A549 (cell line): ENCODE data around the gene GRIA2. TPM values are rescaled to one million over a fixed set of nuclear protein-coding genes. Genes with fewer than 3 reads are reported as not detected.

ENCODE experiments used
- ATAC-seq, 2 experiments: fragments of 200-7000 bp in 1 of 2; fragments of >200 bp in 1 of 2; cut with Nextera tagmentation in 1 of 2; cut with Tn5 transposase in 1 of 2; 3 replicates each; pipeline versions ENCODE4 v1.8.0 to v1.9.1; 2018 to 2020; ENCODE audit warnings: mild to moderate bottlenecking in 1 of 2, moderate library complexity in 1 of 2
- CTCF ChIA-PET: fragments of 300-600 bp; sonication (Branson Sonifier 250); formaldehyde crosslinking; extraction: SDS; loops from one replicate; lab custom pipeline; 2021; ENCODE audit warnings: antibody characterized with exemption, inconsistent platforms; lab: Yijun Ruan, JAX
- POLR2A ChIA-PET: fragments of 350-600 bp; formaldehyde crosslinking; extraction: SDS; loops from one replicate; lab custom pipeline; 2021; ENCODE audit warnings: antibody characterized with exemption, inconsistent platforms; lab: Yijun Ruan, JAX
- DNase-seq, 2 experiments: peaks; one replicate each; pipeline versions ENCODE4 v3.0.0 to v3.0.0-alpha.2; 2011 to 2016; ENCODE audit warnings: low read depth in 1 of 2, low spot score in 1 of 2
- FAIRE-seq: peaks from 2 replicates; lab custom pipeline; 2011; peaks lifted over from hg19 to GRCh38; lab: Jason Lieb, UNC
- H3K27ac ChIP-seq, 2 experiments: fragments of >200 bp; sonication (Bioruptor Twin); formaldehyde crosslinking; 3 replicates each; pipeline ENCODE4 v1.5.1; 2016 to 2017
- H3K4me1 ChIP-seq: fragments of >200 bp; sonication (Bioruptor Twin); formaldehyde crosslinking; 3 replicates; pipeline ENCODE4 v1.6.1; 2016
- H3K4me2 ChIP-seq: fragments of >200 bp; sonication (Bioruptor Twin); formaldehyde crosslinking; 3 replicates; pipeline ENCODE4 v1.6.1; 2016
- H3K4me3 ChIP-seq: fragments of >200 bp; sonication (Bioruptor Twin); formaldehyde crosslinking; 3 replicates; pipeline ENCODE4 v1.5.1; 2016
- H3K9me3 ChIP-seq: fragments of >200 bp; sonication (Bioruptor Twin); formaldehyde crosslinking; 3 replicates; pipeline ENCODE4 v1.6.1; 2016
- BHLHE40 ChIP-seq: IDR thresholded peaks from 2 replicates; pipeline ENCODE4 v1.6.1; 2012; ENCODE audit warnings: low read depth, low read length, inconsistent platforms
- CEBPB ChIP-seq, 2 experiments: fragments of >200 bp in 1 of 2; sonication (Bioruptor Twin) in 1 of 2; formaldehyde crosslinking in 1 of 2; IDR thresholded peaks; 2 replicates each; pipeline ENCODE4 v1.6.1; 2012 to 2016
- EP300 ChIP-seq, 2 experiments: fragments of >200 bp; sonication (Bioruptor Twin); formaldehyde crosslinking; IDR thresholded peaks; 2 replicates in 1 of 2; 3 replicates in 1 of 2; pipeline ENCODE4 v1.6.1; 2016 to 2017
- ESRRA ChIP-seq: fragments of 150-350 bp; IDR thresholded peaks from 2 replicates; pipeline ENCODE4 v1.6.1; 2014; ENCODE audit warnings: mild to moderate bottlenecking, low read length, borderline replicate concordance
- FOSL2 ChIP-seq, 2 experiments: fragments of 450-650 bp in 1 of 2; fragments of >200 bp in 1 of 2; sonication (Bioruptor Twin) in 1 of 2; formaldehyde crosslinking; IDR thresholded peaks; 2 replicates each; pipeline versions ENCODE4 v1.5.0 to v1.6.1; 2016 to 2020; ENCODE audit warnings: mild to moderate bottlenecking in 1 of 2, moderate library complexity in 1 of 2
- FOXS1 ChIP-seq: fragments of 250-450 bp; sonication (Bioruptor Pico); IDR thresholded peaks from 2 replicates; pipeline ENCODE4 v1.5.0; 2020; ENCODE audit warnings: mild to moderate bottlenecking, moderate library complexity
- GATA3 ChIP-seq: IDR thresholded peaks from 2 replicates; pipeline ENCODE4 v1.6.1; 2012; ENCODE audit warnings: borderline replicate concordance
- HOXA7 ChIP-seq: fragments of 250-450 bp; sonication (Bioruptor Pico); IDR thresholded peaks from 2 replicates; pipeline ENCODE4 v1.5.0; 2020; ENCODE audit warnings: mild to moderate bottlenecking, moderate library complexity
- HOXB13 ChIP-seq: fragments of 250-450 bp; sonication (Bioruptor Pico); IDR thresholded peaks from 2 replicates; pipeline ENCODE4 v1.5.0; 2020; ENCODE audit warnings: low read depth, mild to moderate bottlenecking, moderate library complexity
- KDM1A ChIP-seq: fragments of 200-600 bp; sonication (generic); IDR thresholded peaks from 2 replicates; pipeline ENCODE4 v1.6.1; 2016; ENCODE audit warnings: low read depth, mild to moderate bottlenecking
- MYC ChIP-seq: IDR thresholded peaks from 2 replicates; pipeline ENCODE4 v1.6.1; 2012; ENCODE audit warnings: mild to moderate bottlenecking, inconsistent platforms, low read length, improper control_type of control experiment, borderline replicate concordance
- NR3C1 ChIP-seq: fragments of >200 bp; sonication (Bioruptor Twin); formaldehyde crosslinking; IDR thresholded peaks from 3 replicates; pipeline ENCODE4 v1.6.1; 2017
- POLR2AphosphoS2 ChIP-seq: conservative IDR thresholded peaks from 2 replicates; pipeline ENCODE4 v1.6.1; 2012; ENCODE audit warnings: low read length, improper control_type of control experiment, inconsistent platforms
- RAD21 ChIP-seq, 2 experiments: fragments of >200 bp in 1 of 2; sonication (Bioruptor Twin) in 1 of 2; formaldehyde crosslinking in 1 of 2; IDR thresholded peaks in 1 of 2; conservative IDR thresholded peaks in 1 of 2; 2 replicates in 1 of 2; 3 replicates in 1 of 2; pipeline ENCODE4 v1.6.1; 2012 to 2018; ENCODE audit warnings: inconsistent platforms in 1 of 2
- RCOR1 ChIP-seq: fragments of 150-350 bp; IDR thresholded peaks from 2 replicates; pipeline ENCODE4 v1.6.1; 2014; ENCODE audit warnings: antibody characterized with exemption, low read length, low read depth
- RFX5 ChIP-seq: fragments of 450-650 bp; IDR thresholded peaks from 2 replicates; pipeline ENCODE4 v1.7.1; 2014; ENCODE audit warnings: antibody characterized with exemption, mild to moderate bottlenecking, moderate library complexity
- SMC3 ChIP-seq: fragments of >200 bp; sonication (Bioruptor Twin); formaldehyde crosslinking; IDR thresholded peaks from 3 replicates; pipeline ENCODE4 v1.6.1; 2018; ENCODE audit warnings: inconsistent platforms
- SREBF2 ChIP-seq: fragments of 450-650 bp; IDR thresholded peaks from 2 replicates; pipeline ENCODE4 v1.6.1; 2014; ENCODE audit warnings: mild to moderate bottlenecking, moderate library complexity
- TP53 ChIP-seq: fragments of 250-450 bp; sonication (Bioruptor Pico); IDR thresholded peaks from 2 replicates; pipeline ENCODE4 v1.5.0; 2021; ENCODE audit warnings: mild to moderate bottlenecking, moderate library complexity
- ZFP36 ChIP-seq: fragments of 450-650 bp; IDR thresholded peaks from 2 replicates; pipeline ENCODE4 v1.6.1; 2014; ENCODE audit warnings: borderline replicate concordance; ENCODE audit not compliant: partially characterized antibody
- ZNF302 ChIP-seq: fragments of 250-450 bp; sonication (Bioruptor Pico); IDR thresholded peaks from 2 replicates; pipeline ENCODE4 v1.9.0; 2021; ENCODE audit warnings: inconsistent platforms, mild to moderate bottlenecking, moderate library complexity
- WGBS: methylation state at CpG from one replicate; pipeline ENCODE4 v1.1.6; 2017; ENCODE audit errors: missing lambda C conversion rate; 5-methylcytosine and 5-hydroxymethylcytosine counted together
- polyA plus RNA-seq, 4 experiments: library from polyadenylated mRNA; depleted of rRNA in 3 of 4; stranded (reverse); fragments of >200 nt; fragmentation: RNase III in 1 of 4; extraction: RNeasy Plus Mini Kit Qiagen cat#74134 plus additional on column Dnase treatment in 1 of 4; gene quantifications; 2 replicates in 3 of 4; 3 replicates in 1 of 4; pipeline ENCODE4 v1.2.3, GENCODE V29; 2011 to 2017
- TF ChIP-seq, protein P1 (sequence below): fragments of >200 bp; sonication (Bioruptor Twin); formaldehyde crosslinking; IDR thresholded peaks from 3 replicates; pipeline ENCODE4 v1.5.1; 2016
- TF ChIP-seq, protein P2 (sequence below): IDR thresholded peaks from 2 replicates; pipeline ENCODE4 v1.6.1; 2012
- TF ChIP-seq, protein P3 (sequence below): IDR thresholded peaks from 2 replicates; pipeline ENCODE4 v1.6.1; 2012

GRIA2 gene
- polyA plus RNA-seq, 2 of the 4 experiments (the other 2 are of a cell fraction) = 0.08 TPM; not detected in 1

DNA sequence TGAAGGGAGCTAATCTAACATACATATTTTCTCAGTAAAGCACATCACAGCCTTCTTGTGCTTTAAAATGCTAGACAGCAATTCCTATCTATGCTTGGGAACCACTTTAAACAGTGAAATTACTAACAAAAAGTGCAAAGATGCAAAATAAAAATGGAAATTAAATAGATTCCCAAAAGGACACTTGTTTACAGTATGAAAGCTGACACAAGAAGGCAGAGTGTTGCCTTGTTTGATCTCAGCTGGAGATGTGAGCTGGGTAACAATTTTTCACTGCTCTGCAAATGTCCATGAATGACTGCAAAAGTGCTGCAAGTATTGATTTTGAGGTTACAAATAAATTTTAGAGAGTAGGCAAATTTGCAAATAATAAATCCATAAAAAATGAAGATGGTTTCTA is 22.3 kb downstream of the GRIA2 start:
- CTCF ChIA-PET = no interaction called here
- H3K4me3 ChIP-seq = no peak overlapping the region
- no peak for ATAC-seq
- FAIRE-seq = no peak
- no peak overlapping the region for H3K4me2 ChIP-seq
- no peaks in the 10 kb centered on the region for H3K4me1 ChIP-seq
- no peak for DNase-seq
- TF ChIP-seq, protein P1, sequence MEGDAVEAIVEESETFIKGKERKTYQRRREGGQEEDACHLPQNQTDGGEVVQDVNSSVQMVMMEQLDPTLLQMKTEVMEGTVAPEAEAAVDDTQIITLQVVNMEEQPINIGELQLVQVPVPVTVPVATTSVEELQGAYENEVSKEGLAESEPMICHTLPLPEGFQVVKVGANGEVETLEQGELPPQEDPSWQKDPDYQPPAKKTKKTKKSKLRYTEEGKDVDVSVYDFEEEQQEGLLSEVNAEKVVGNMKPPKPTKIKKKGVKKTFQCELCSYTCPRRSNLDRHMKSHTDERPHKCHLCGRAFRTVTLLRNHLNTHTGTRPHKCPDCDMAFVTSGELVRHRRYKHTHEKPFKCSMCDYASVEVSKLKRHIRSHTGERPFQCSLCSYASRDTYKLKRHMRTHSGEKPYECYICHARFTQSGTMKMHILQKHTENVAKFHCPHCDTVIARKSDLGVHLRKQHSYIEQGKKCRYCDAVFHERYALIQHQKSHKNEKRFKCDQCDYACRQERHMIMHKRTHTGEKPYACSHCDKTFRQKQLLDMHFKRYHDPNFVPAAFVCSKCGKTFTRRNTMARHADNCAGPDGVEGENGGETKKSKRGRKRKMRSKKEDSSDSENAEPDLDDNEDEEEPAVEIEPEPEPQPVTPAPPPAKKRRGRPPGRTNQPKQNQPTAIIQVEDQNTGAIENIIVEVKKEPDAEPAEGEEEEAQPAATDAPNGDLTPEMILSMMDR = no peak
- TF ChIP-seq TP53 = no peak
- no peak for TF ChIP-seq ZNF302 (CRISPR knock-in tag)
- TF ChIP-seq CEBPB (IDR thresholded peaks at IDR 0.05) = no peak
- no peak for TF ChIP-seq EP300 (IDR thresholded peaks at IDR 0.05)
- TF ChIP-seq ZFP36 = no peak
- no peak for TF ChIP-seq KDM1A
- no peak for TF ChIP-seq RCOR1
- no peak for TF ChIP-seq FOSL2 (IDR thresholded peaks at IDR 0.05)
- no peak for TF ChIP-seq FOSL2 (CRISPR knock-in tag; IDR thresholded peaks at IDR 0.05)
- no peak for TF ChIP-seq HOXA7 (CRISPR knock-in tag)
- no peak for TF ChIP-seq SREBF2
- no peak for TF ChIP-seq NR3C1
- no peak for TF ChIP-seq RAD21 (conservative IDR thresholded peaks at IDR 0.05 in 1 of 2, IDR thresholded peaks at IDR 0.05 in 1 of 2)
- no peak for TF ChIP-seq POLR2AphosphoS2
- TF ChIP-seq ESRRA = no peak
- no peak for TF ChIP-seq FOXS1
- no peak for TF ChIP-seq RFX5
- TF ChIP-seq, protein P2, sequence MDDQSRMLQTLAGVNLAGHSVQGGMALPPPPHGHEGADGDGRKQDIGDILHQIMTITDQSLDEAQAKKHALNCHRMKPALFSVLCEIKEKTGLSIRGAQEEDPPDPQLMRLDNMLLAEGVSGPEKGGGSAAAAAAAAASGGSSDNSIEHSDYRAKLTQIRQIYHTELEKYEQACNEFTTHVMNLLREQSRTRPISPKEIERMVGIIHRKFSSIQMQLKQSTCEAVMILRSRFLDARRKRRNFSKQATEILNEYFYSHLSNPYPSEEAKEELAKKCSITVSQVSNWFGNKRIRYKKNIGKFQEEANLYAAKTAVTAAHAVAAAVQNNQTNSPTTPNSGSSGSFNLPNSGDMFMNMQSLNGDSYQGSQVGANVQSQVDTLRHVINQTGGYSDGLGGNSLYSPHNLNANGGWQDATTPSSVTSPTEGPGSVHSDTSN = no peak
- no peak for TF ChIP-seq GATA3
- TF ChIP-seq, all 56 proteins: peak for 0
- Histone ChIP-seq H3K9me3 (no peaks in the 10 kb centered on the region), H3K27ac (no peak overlapping the region)
- POLR2A ChIA-PET = no interaction called here

- no peaks in the 10 kb centered on the region for H3K9me3 ChIP-seq
- ChIA-PET POLR2A (no interaction called here), CTCF (no interaction called here)
- ATAC-seq = no peak
- no peak overlapping the region for H3K27ac ChIP-seq
- no peak overlapping the region for H3K4me3 ChIP-seq
- WGBS = 2% methylated on average over 2 of the region's 2 CpGs
- no peaks in the 10 kb centered on the region for H3K4me1 ChIP-seq
- no peak overlapping the region for H3K4me2 ChIP-seq
- no peak for TF ChIP-seq SMC3
- TF ChIP-seq, protein P2 = no peak
- no peak for TF ChIP-seq RCOR1
- TF ChIP-seq, protein P3, sequence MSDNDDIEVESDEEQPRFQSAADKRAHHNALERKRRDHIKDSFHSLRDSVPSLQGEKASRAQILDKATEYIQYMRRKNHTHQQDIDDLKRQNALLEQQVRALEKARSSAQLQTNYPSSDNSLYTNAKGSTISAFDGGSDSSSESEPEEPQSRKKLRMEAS = no peak
- TF ChIP-seq BHLHE40 = no peak
- TF ChIP-seq HOXB13 = no peak
- TF ChIP-seq MYC = no peak
- no peak for TF ChIP-seq TP53
- TF ChIP-seq, all 56 proteins: peak for 0
- FAIRE-seq = no peak
- DNase-seq = no peak
Observed at GRCh38 chr4:157244348-157244747, 23.8 kb downstream of the GRIA2 start.
